Astrocyte of the cerebellum (primary cell): ENCODE measurements around the gene NTNG2.
"Not testable (repeated sequence)": the region's sequence is repeated elsewhere in the genome, so short reads cannot be mapped to it uniquely, and the experiment has no call there.

Experiments used
- DNase-seq: peaks from one replicate; pipeline ENCODE4 v3.0.0-alpha.2; 2011; ENCODE audit warnings: low read depth
- H3K4me3 ChIP-seq: 2 replicates; pipeline ENCODE4 v1.5.1; 2011; ENCODE audit warnings: mild to moderate bottlenecking, low read depth, low read length, moderate library complexity
- in situ Hi-C: cut with HindIII; loops from 2 replicates; pipeline ENCODE4 v1.10.0; 2017; ENCODE audit warnings: low sequenced_read_pairs
- TF ChIP-seq, protein P1 (sequence below): IDR thresholded peaks from 2 replicates; pipeline ENCODE4 v1.5.1; 2012; ENCODE audit warnings: low read length, low read depth, moderate library complexity, mild to moderate bottlenecking; ENCODE audit errors: missing control alignments

The NTNG2 gene

DNA sequence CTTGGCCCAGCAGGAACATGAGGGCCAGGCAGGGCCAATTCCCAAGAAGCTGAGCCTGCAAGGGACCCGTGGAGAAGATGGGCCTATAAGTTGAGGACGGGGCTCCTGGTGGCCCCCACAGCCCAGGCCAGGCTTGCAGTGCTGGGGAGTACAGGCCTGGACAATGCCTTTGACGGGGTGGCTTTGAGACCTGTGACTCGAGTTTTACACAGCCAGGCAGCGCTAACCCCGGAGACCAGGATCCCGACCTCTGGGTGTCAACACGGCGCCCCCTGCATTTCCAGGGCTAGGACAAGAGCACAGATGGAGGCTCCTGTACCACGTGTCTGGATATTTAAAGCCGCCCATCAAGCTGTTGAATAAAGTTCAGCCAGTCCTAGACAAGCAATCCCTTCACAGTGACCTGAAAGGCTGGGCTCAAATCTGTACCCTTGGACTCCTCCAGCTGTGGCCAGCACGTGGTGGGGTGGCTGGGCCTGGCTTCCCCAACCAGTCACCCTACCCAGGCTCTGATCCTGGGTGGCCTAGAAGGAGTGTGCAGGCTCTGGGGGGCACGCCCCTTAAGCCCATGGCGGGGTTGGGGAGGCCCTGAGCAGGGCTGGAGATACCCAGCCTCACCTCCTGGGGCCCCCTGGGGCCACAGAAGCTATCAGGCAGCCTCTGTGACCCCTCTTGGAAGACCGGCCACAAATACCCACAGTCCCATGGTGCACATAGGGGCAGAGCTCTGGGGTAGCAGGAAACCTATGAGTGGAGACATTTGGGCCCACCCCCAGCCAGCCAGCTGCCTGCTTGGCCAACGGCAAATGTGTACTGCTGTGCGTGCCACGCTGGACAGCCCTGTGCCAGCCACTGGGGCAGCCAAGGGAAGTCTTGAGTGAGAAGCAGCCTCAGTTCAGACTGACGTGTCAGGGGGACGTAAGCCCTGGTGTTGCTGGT, 88.7 kb downstream of the NTNG2 start:
- no peak for DNase-seq
- in situ Hi-C loops: no loop called here
- H3K4me3 ChIP-seq: no peak overlapping the region
- TF ChIP-seq, protein P1, sequence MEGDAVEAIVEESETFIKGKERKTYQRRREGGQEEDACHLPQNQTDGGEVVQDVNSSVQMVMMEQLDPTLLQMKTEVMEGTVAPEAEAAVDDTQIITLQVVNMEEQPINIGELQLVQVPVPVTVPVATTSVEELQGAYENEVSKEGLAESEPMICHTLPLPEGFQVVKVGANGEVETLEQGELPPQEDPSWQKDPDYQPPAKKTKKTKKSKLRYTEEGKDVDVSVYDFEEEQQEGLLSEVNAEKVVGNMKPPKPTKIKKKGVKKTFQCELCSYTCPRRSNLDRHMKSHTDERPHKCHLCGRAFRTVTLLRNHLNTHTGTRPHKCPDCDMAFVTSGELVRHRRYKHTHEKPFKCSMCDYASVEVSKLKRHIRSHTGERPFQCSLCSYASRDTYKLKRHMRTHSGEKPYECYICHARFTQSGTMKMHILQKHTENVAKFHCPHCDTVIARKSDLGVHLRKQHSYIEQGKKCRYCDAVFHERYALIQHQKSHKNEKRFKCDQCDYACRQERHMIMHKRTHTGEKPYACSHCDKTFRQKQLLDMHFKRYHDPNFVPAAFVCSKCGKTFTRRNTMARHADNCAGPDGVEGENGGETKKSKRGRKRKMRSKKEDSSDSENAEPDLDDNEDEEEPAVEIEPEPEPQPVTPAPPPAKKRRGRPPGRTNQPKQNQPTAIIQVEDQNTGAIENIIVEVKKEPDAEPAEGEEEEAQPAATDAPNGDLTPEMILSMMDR: no peak

DNA sequence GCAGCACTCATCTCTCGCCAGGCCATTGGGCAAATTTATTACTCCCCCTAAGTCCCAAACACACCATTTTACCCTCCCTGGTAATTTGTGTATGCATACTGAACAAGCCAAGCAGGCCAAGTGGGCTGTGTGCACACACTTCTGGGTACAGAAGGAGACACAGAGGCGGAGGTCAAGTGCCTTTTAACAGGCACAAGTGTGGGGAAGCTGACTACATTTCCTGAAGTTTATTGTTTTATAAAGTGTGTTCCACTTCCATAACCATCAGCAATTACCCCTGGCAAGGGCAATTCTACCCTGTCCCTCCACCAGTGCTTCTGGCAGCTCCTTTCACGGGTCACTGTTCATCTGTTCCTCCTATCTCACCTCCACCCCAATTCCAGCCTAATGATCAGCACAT, 99.0 kb downstream of the NTNG2 start:
- no peak for DNase-seq
- in situ Hi-C loops: no loop called here
- TF ChIP-seq, protein P1: no peak
- no peak overlapping the region for H3K4me3 ChIP-seq

DNA sequence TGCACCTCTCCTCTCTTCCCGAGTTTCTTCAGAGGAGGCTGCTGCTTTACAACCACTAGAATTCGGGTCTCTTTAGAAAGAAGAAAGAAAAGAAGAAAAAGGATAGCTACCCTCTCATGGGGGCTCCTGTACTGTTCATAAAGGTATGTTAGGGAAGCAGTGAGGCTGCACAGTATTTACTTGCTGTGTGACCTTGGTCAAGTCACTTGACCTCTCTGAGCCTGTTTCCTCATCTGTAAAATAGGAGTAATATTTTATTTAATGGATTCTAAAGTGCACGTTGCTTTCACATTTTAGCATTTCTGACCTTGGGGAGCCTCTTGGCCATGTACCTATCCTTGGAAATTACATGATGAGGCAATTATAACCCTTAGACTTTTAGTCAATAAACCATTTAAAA, 104.2 kb downstream of the NTNG2 start:
- in situ Hi-C loops: no loop called here
- no peak for DNase-seq
- TF ChIP-seq, protein P1: no peak
- no peak overlapping the region for H3K4me3 ChIP-seq

DNA sequence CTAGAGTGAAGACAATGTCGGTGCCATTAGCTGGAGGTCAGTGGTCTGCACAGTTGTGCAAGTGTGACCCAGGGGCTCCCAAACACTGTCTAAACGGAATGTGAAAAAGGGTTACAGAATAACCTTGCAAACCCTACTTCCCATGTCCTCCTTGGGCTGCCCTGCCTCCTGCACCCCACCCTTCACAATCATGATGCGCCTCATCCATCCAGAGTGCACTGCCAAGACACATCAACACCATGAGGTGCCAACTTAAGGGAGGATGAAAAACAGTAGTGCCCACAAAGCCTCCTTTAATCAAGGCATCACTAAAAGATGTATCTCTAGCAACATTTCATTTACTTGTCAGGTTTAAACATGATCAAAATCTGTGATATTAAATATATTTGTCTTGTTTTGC, 105.8 kb downstream of the NTNG2 start:
- in situ Hi-C loops: no loop called here
- TF ChIP-seq, protein P1: no peak
- no peak overlapping the region for H3K4me3 ChIP-seq
- no peak for DNase-seq

DNA sequence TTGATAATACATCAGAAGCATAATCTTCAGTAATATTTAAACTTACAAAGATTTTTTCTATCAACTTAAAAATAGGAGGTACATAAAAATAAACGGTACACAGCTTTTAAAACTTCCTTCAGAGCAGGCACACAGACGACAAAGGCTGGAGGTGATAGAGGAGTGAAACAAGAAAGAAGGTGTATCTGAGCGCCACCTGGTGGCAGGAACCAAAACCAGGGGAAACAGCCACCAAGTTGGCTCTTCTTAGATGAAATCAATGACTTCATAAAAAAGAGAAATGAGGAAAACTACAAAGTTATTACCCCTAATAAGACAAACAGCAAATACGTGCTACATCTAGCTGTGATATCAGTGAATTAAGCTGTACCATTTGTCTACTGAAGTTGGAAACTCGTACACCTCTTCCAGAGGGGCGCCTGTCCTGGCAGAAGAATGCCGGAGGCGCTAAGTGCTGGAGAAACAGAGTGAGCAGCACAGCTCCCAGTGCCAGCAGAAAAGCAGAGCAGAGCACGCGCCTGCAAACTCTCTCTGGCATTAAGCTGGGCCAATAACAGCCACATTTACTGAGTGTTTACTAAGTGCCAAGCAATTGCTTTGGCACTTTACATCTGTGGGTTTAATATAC, 107.0 kb downstream of the NTNG2 start:
- no peak overlapping the region for H3K4me3 ChIP-seq
- DNase-seq: peak; percentile 28
- in situ Hi-C loops: no loop called here
- TF ChIP-seq, protein P1: peak; percentile 93

DNA sequence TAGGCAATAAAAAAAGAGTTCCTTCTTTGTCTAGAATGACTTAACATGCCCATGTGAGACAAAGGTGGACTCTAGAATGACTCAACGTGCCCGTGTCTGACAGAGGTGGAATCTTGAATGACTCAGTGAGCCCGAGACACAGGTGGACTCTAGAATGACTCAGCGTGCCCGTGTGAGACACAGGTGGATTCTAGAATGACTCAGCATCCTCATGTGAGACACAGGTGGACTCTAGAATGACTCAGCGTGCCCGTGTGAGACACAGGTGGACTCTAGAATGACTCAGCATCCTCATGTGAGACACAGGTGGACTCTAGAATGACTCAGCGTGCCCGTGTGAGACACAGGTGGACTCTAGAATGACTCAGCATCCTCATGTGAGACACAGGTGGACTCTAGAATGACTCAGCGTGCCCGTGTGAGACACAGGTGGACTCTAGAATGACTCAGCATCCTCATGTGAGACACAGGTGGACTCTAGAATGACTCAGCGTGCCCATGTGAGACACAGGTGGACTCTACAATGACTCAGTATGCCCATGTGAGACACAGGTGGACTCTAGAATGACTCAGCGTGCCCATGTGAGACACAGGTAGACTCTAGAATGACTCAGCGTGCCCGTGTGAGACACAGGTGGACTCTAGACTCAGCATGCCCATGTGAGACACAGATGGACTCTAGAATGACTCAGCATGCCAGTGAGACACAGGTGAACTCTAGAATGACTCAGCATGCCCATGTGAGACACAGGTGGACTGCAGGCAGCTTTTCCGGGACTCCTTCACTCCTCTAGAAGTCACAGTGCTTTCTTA, 108.1 kb downstream of the NTNG2 start:
- in situ Hi-C loops, H3K4me3 ChIP-seq, DNase-seq: not testable (repeated sequence)
